Lower leg skin (tissue), 3 donors: Measurements from ENCODE around the gene DYNC1I2.

Experiments used
- POLR2A ChIP-seq, 2 donors: fragments of 450-650 bp; IDR thresholded peaks; one replicate each; pipeline ENCODE4 v1.6.1; 2016 to 2017; ENCODE audit warnings: antibody characterized with exemption in 2 of 2, mild to moderate bottlenecking in 1 of 2, moderate library complexity in 1 of 2
- TF ChIP-seq, protein P1 (sequence below), 3 donors: fragments of 450-650 bp; IDR thresholded peaks; one replicate each; pipeline ENCODE4 v1.5.1; 2016; ENCODE audit warnings: antibody characterized with exemption in 3 of 3, mild to moderate bottlenecking in 3 of 3, moderate library complexity in 2 of 3

DNA sequence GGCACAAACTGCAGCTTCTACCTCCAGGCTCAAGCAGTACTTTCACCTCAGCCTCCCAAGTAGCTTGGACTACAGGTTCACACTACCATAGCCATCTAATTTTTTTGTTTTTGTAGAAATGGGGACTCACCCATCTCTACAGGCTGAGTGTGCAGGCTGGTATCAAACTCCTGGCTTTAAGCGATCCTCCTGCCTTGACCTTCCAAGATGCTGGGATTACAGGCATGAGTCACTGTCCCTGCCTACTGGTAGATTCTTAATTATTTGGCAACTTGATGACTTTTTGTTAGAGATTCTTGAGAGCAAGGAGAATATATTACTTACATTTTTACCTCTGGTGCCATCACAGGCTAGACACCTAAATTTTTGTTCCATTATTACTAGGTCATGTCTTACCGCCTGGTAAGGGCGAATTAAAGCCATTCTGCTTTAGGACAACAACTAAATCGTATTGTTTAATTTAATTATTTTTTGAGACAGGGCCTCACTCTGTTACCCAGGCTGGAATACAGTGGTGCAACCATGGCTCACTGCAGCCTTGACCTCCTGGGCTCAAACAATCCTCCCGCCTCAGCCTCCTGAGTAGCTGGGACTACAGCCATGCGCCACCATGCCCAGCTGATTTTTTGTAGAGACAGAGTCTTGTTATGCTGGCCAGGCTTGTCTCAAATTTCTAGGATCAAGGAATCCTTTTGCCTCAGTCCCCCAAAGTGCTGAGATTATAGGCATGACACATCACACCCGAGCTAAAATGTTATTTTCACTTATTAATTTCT lies 15.7 kb downstream of the DYNC1I2 start:
- TF ChIP-seq, protein P1, sequence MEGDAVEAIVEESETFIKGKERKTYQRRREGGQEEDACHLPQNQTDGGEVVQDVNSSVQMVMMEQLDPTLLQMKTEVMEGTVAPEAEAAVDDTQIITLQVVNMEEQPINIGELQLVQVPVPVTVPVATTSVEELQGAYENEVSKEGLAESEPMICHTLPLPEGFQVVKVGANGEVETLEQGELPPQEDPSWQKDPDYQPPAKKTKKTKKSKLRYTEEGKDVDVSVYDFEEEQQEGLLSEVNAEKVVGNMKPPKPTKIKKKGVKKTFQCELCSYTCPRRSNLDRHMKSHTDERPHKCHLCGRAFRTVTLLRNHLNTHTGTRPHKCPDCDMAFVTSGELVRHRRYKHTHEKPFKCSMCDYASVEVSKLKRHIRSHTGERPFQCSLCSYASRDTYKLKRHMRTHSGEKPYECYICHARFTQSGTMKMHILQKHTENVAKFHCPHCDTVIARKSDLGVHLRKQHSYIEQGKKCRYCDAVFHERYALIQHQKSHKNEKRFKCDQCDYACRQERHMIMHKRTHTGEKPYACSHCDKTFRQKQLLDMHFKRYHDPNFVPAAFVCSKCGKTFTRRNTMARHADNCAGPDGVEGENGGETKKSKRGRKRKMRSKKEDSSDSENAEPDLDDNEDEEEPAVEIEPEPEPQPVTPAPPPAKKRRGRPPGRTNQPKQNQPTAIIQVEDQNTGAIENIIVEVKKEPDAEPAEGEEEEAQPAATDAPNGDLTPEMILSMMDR (IDR thresholded peaks at IDR 0.05) = no peak
- TF ChIP-seq POLR2A (IDR thresholded peaks at IDR 0.05) = no peak
